Measurements from ENCODE around the gene WDR7. TPM values are rescaled to one million over a fixed set of nuclear protein-coding genes. Genes with fewer than 3 reads are reported as not detected.

Gene WDR7
- total and polyA plus RNA-seq, 10 of the 15 experiments (the other 5 are each of a cell fraction or from before 2014, with no cell fraction given): 2.8 to 16.5 (median 11.7) TPM

DNA sequence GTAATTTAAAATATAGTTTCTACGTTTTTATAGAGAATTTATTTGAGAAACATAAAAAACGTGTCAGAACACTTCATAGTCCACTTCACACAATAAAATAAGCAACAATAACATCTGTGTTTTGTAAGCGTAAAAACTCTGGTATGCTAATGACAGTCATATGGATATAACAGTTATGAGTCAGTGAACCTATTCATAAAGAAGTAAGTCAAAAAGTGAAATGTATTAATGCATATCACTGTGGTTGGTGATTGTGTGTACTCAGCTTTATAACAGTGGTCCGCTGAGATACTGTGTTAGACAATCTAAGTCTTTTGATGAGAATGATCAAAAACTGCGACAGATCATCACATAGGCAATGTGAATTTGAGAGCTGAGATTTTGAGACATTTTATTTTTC is 153.2 kb downstream of the WDR7 start:
- Histone ChIP-seq H3K9ac (ENCODE audit: control insufficient read depth, insufficient read depth, low read length) (no peak overlapping the region), H3K4me1 (ENCODE audit: control insufficient read depth, insufficient read depth, low read length) (no peaks in the 10 kb centered on the region), H3K27me3 (replicated peaks in 1 of 2; ENCODE audit: control insufficient read depth in 2 of 2, insufficient read depth in 2 of 2, low read length in 1 of 2) (no peaks in the 10 kb centered on the region), H4K20me1 (ENCODE audit: control insufficient read depth, insufficient read depth) (no peaks in the 10 kb centered on the region), H3K9me3 (replicated peaks; ENCODE audit: control insufficient read depth, insufficient read depth, low read length) (no peaks in the 10 kb centered on the region), H3K36me3 (ENCODE audit: control insufficient read depth in 2 of 2, insufficient read depth in 2 of 2, low read length in 1 of 2) (no peaks in the 10 kb centered on the region), H2AFZ (ENCODE audit: control insufficient read depth, low read depth, low read length) (no peak overlapping the region), H3K79me2 (ENCODE audit: control insufficient read depth, insufficient read depth, low read length) (no peaks in the 10 kb centered on the region), H3K4me2 (ENCODE audit: control insufficient read depth, insufficient read depth) (no peak overlapping the region), H3K4me3 (no peak overlapping the region), H3K27ac (ENCODE audit: control insufficient read depth, insufficient read depth) (no peak overlapping the region)
- no TSS peak for BruUV-seq (replicated peaks)
- in situ Hi-C loops (cut with MboI): no loop called here
- RAD21 ChIA-PET (ENCODE audit: unreplicated experiment): no interaction called here
- POLR2A ChIA-PET: no interaction called here
- CTCF ChIA-PET: no interaction called here
- SMC1A ChIA-PET (ENCODE audit: uncharacterized antibody, unreplicated experiment): no interaction called here
- DNase-seq (ENCODE audit: low read depth, low spot score): no peak
- TF ChIP-seq JUNB (IDR thresholded peaks at IDR 0.05): peak; percentile 96
- TF ChIP-seq MEF2A (IDR thresholded peaks at IDR 0.05; ENCODE audit: insufficient read depth, low read depth, low read length): peak; percentile 52; the same call in 1 of the 2 replicates
- no peak for TF ChIP-seq ZNF384 (IDR thresholded peaks at IDR 0.05; ENCODE audit: borderline replicate concordance, low read depth, low read length)
- peak; percentile 42; the same call in 1 of the 2 replicates for TF ChIP-seq ATF2 (IDR thresholded peaks at IDR 0.05; ENCODE audit: low read length)
- no peak for TF ChIP-seq WRNIP1 (IDR thresholded peaks at IDR 0.05; ENCODE audit: borderline replicate concordance, low read depth, low read length)
- peak; percentile 77 for TF ChIP-seq NFIC (IDR thresholded peaks at IDR 0.05; ENCODE audit: low read depth, low read length)
- peak; percentile 66; the same call in 1 of the 2 replicates for TF ChIP-seq IRF4 (IDR thresholded peaks at IDR 0.05; ENCODE audit: low read depth, low read length)
- TF ChIP-seq TCF7 (IDR thresholded peaks at IDR 0.05; ENCODE audit: borderline replicate concordance): peak; percentile 42; the same call in 1 of the 2 replicates
- no peak for TF ChIP-seq HCFC1 (IDR thresholded peaks at IDR 0.05; ENCODE audit: low read length)
- TF ChIP-seq RUNX3 (IDR thresholded peaks at IDR 0.05; ENCODE audit: low read length): peak; percentile 73
- no peak for TF ChIP-seq NR2F1 (conservative IDR thresholded peaks at IDR 0.05)
- TF ChIP-seq GABPA (IDR thresholded peaks at IDR 0.05; ENCODE audit: low read depth): 0 out of 2 replicates have a peak, but pooled peaks have one; percentile 30
- peak; percentile 39; the same call in 1 of the 2 replicates for TF ChIP-seq FOXM1 (IDR thresholded peaks at IDR 0.05; ENCODE audit: low read depth, low read length)
- no peak for TF ChIP-seq IKZF1 (conservative IDR thresholded peaks at IDR 0.05)
- no peak for TF ChIP-seq IRF5 (IDR thresholded peaks at IDR 0.05; ENCODE audit: borderline replicate concordance)
- TF ChIP-seq CREM (IDR thresholded peaks at IDR 0.05; ENCODE audit: low read depth): 0 out of 2 replicates have a peak, but pooled peaks have one; percentile 45
- intact Hi-C loops (cut with micrococcal nuclease; ENCODE audit: unreplicated experiment): no loop called here
- peak; percentile 65 for ATAC-seq
- WGBS (ENCODE audit: insufficient coverage, insufficient replicate concordance, low lambda C conversion rate, missing lambda C conversion rate): 36% methylated on average over 5 of the region's 5 CpGs
- FAIRE-seq: peak; percentile 35
